BE2C (cell line): Measurements from ENCODE around the gene HDAC8.

Source experiments
- DNase-seq: peaks from one replicate; pipeline ENCODE4 v3.0.0-alpha.2; 2020
- H3K27me3 ChIP-seq: fragments of 250-450 bp; sonication (Bioruptor Pico); 2 replicates; pipeline ENCODE4 v1.5.1; 2020; ENCODE audit warnings: mild to moderate bottlenecking
- H3K36me3 ChIP-seq: fragments of 250-450 bp; sonication (Bioruptor Pico); 2 replicates; pipeline ENCODE4 v1.5.1; 2020; ENCODE audit warnings: mild to moderate bottlenecking
- H3K4me1 ChIP-seq: fragments of 250-450 bp; sonication (Bioruptor Pico); 2 replicates; pipeline ENCODE4 v1.5.1; 2020
- H3K4me3 ChIP-seq: 2 replicates; pipeline ENCODE4 v1.5.1; 2011; ENCODE audit warnings: low read depth, low read length
- H3K9me3 ChIP-seq: fragments of 250-450 bp; sonication (Bioruptor Pico); 2 replicates; pipeline ENCODE4 v1.5.1; 2020
- CTCF ChIP-seq: IDR thresholded peaks from 2 replicates; pipeline ENCODE4 v1.5.1; 2012; ENCODE audit warnings: mild to moderate bottlenecking, low read depth, low read length

Gene HDAC8

GRCh38 chrX:72308566-72309296, 263.9 kb downstream of the HDAC8 start:
- DNase-seq = peak; percentile 74
- peaks cover 21% of the 10 kb centered on the region for H3K27me3 ChIP-seq
- H3K4me1 ChIP-seq = peaks cover 5% of the 10 kb centered on the region
- TF ChIP-seq CTCF = no peak
- H3K9me3 ChIP-seq = no peaks in the 10 kb centered on the region
- H3K36me3 ChIP-seq = no peaks in the 10 kb centered on the region
- peak overlapping the region; percentile 45 for H3K4me3 ChIP-seq

DNA sequence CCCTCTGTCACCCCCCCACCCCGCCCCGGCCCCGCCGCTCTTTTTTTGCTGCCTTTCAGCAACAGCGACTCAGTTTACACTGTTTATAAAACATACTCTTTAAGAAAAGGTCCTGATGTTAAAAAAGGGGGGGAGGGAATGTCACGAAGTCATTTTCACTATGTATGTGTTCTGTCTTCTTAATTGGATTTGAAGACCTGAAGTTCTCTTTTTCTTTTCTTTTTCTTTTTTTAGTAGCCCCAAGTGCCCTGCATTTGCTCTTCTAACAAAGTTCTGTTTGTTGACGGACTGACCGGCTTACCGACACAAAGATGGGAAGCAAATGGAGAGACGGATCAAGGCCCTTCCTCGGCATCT, 264.5 kb downstream of the HDAC8 start:
- Histone ChIP-seq H3K36me3 (no peaks in the 10 kb centered on the region), H3K4me3 (no peak overlapping the region)
- TF ChIP-seq CTCF = no peak

GRCh38 chrX:72307646-72308051, 265.0 kb downstream of the HDAC8 start:
- no peak for DNase-seq
- H3K9me3 ChIP-seq = no peaks in the 10 kb centered on the region
- TF ChIP-seq CTCF = no peak
- no peaks in the 10 kb centered on the region for H3K36me3 ChIP-seq
- peak overlapping the region; percentile 63; the same call in 1 of the 2 replicates for H3K4me3 ChIP-seq
- H3K27me3 ChIP-seq = peaks cover 21% of the 10 kb centered on the region
- peaks cover 5% of the 10 kb centered on the region for H3K4me1 ChIP-seq

More for the DNA sequence above, 264.5 kb downstream of the HDAC8 start:
- H3K27me3 ChIP-seq = peaks cover 21% of the 10 kb centered on the region
- no peak for DNase-seq
- H3K4me1 ChIP-seq = peaks cover 5% of the 10 kb centered on the region
- H3K9me3 ChIP-seq = no peaks in the 10 kb centered on the region

GRCh38 chrX:72306851-72307645, 265.6 kb downstream of the HDAC8 start:
- TF ChIP-seq CTCF = no peak
- Histone ChIP-seq H3K27me3 (peaks cover 21% of the 10 kb centered on the region), H3K4me1 (peaks cover 5% of the 10 kb centered on the region), H3K4me3 (peak overlapping the region; percentile 63), H3K36me3 (no peaks in the 10 kb centered on the region), H3K9me3 (no peaks in the 10 kb centered on the region)
- peak; percentile 74 for DNase-seq

GRCh38 chrX:72306085-72306801, 266.4 kb downstream of the HDAC8 start:
- peaks cover 5% of the 10 kb centered on the region for H3K4me1 ChIP-seq
- H3K27me3 ChIP-seq = peaks cover 21% of the 10 kb centered on the region
- no peaks in the 10 kb centered on the region for H3K9me3 ChIP-seq
- no peaks in the 10 kb centered on the region for H3K36me3 ChIP-seq
- no peak for TF ChIP-seq CTCF
- DNase-seq = peak; percentile 24
- H3K4me3 ChIP-seq = peak overlapping the region; percentile 63
